Stimulated activated CD4-positive, alpha-beta T cell treated with anti-CD3 and anti-CD28 coated beads, Interleukin-1b, Interleukin-23, amount 100 ng/mL, for 4 hours (primary cell): ENCODE data around the gene MAP7D3.

Experiments
- DNase-seq, 2 donors: peaks; one replicate each; pipeline ENCODE4 v3.0.0-alpha.2; 2020; ENCODE audit warnings: low read depth in 2 of 2

Gene MAP7D3

GRCh38 chrX:136206916-136207315 lies 44.3 kb downstream of the MAP7D3 start:
- no peak for DNase-seq

GRCh38 chrX:136205882-136206380 lies 45.3 kb downstream of the MAP7D3 start:
- no peak for DNase-seq

- DNase-seq: no peak
Observed at GRCh38 chrX:136204571-136204970, 46.6 kb downstream of the MAP7D3 start.

- no peak for DNase-seq
Observed at GRCh38 chrX:136203951-136204350, 47.2 kb downstream of the MAP7D3 start.

GRCh38 chrX:136203438-136203837 lies 47.8 kb downstream of the MAP7D3 start:
- DNase-seq: no peak

- no peak for DNase-seq
Observed at GRCh38 chrX:136202889-136203288, 48.3 kb downstream of the MAP7D3 start.

- DNase-seq: no peak
Observed at GRCh38 chrX:136201601-136202000, 49.6 kb downstream of the MAP7D3 start.

GRCh38 chrX:136200466-136200865 lies 50.7 kb downstream of the MAP7D3 start:
- DNase-seq: no peak

- DNase-seq: no peak
Observed at GRCh38 chrX:136199365-136199764, 51.8 kb downstream of the MAP7D3 start.

- no peak for DNase-seq
Observed at GRCh38 chrX:136198678-136199243, 52.4 kb downstream of the MAP7D3 start.

GRCh38 chrX:136198010-136198409 lies 53.2 kb downstream of the MAP7D3 start:
- no peak for DNase-seq

- no peak for DNase-seq
Observed at GRCh38 chrX:136196691-136197155, 54.5 kb downstream of the MAP7D3 start.

GRCh38 chrX:136195247-136195646 lies 56.0 kb downstream of the MAP7D3 start:
- DNase-seq: no peak

GRCh38 chrX:136194536-136194935 lies 56.7 kb downstream of the MAP7D3 start:
- DNase-seq: no peak

GRCh38 chrX:136193771-136194170 lies 57.4 kb downstream of the MAP7D3 start:
- no peak for DNase-seq

- no peak for DNase-seq
Observed at GRCh38 chrX:136192839-136193414, 58.3 kb downstream of the MAP7D3 start.

- no peak for DNase-seq
Observed at GRCh38 chrX:136192135-136192534, 59.1 kb downstream of the MAP7D3 start.

- DNase-seq: no peak
Observed at GRCh38 chrX:136191171-136191570, 60.0 kb downstream of the MAP7D3 start.

- DNase-seq: no peak
Observed at GRCh38 chrX:136190038-136190713, 61.0 kb downstream of the MAP7D3 start.

GRCh38 chrX:136189222-136189621 lies 62.0 kb downstream of the MAP7D3 start:
- DNase-seq: no peak

GRCh38 chrX:136186023-136186413 lies 65.2 kb downstream of the MAP7D3 start:
- no peak for DNase-seq

- no peak for DNase-seq
Observed at GRCh38 chrX:136185401-136186022, 65.7 kb downstream of the MAP7D3 start.

GRCh38 chrX:136183917-136184316 lies 67.3 kb downstream of the MAP7D3 start:
- no peak for DNase-seq
